Activated T-helper 9 cell treated with anti-CD3 and anti-CD28 coated beads, Interleukin-2, amount 50 U/mL, for 16 hours (primary cell): ENCODE results near the gene KIAA0753.
A peak's percentile ranks its signal among the peaks of the same experiment; 100 is the strongest.

Experiments
- DNase-seq: peaks from one replicate; pipeline ENCODE4 v3.0.0-alpha.2; 2020; ENCODE audit warnings: low read depth

The KIAA0753 gene

DNA sequence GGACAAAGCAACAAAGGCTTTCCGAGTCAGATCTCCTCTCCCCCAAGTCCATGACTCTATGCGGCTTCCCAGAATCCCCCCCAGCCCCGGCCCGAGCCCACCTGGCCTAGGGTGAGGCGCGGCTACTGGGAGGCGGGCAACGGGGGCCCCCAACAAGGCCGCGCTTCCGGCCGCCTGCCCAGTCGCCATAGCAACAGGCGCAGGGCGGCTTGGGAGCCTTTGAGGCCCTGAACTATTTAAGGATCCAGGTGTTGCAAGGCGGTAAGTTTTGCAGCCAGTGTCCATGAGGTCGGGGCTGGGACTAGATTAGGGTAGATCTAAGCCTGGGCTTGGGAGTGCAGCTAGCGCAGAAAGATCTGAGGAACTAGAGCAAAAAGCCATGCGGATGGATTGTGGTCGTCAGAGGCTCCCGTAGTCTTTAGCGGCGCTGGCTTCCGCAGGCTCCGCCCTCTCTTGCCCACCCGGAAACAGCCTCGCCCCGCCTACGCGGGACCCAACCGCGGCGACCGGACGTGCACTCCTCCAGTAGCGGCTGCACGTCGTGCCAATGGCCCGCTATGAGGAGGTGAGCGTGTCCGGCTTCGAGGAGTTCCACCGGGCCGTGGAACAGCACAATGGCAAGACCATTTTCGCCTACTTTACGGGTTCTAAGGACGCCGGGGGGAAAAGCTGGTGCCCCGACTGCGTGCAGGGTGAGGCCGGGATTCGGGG lies at the start of gene KIAA0753, which contains the start of gene TXNDC17:
Gene KIAA0753, minus strand, starts transcription at position 176 of the 711 bp plus-strand sequence. CDS start 5,608 bp downstream, outside the sequence.
Gene TXNDC17, plus strand, starts transcription at position 525 of the 711 bp plus-strand sequence. Its CDS starts 23 bp downstream, at position 548.
- DNase-seq = peak; percentile 86

DNA sequence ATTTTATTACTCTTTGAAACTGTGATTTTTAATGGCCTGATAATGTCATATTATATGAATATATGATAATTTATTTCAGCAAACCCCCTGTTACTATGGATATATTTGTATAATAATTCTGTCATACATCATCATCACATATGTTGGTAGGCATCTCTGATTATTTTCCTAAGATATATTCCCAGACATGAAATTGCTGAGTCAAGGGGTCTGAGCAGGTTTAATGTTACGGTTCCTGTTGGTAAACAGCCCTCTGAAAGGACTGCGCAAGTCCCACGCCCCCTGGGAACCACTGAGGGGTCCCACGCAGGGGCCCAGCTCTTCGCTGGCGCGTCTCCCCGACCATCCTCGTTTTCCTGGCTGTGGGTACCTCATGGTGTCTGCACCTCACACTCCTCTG lies 48.4 kb upstream of the KIAA0753 start:
- no peak for DNase-seq

DNA sequence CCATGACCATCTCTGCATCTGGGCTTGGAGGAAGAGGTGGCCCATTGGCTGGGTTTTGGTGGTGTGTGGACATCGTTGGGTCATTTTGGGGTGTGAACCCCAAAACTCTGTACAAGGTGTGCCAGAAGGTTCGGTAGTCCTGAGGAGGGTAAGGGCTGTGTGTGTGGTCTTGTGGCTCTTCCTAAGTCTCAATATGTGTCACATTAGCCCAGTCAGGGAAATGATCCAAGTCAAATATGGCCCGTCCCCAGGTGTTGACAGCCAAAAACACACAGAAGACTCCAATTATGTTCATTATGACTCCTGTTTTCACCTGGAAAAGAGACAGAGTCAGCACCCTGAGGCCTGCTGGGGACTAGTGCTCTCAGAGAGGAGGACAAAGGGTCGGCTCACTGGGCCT lies 45.5 kb upstream of the KIAA0753 start:
- DNase-seq = no peak

DNA sequence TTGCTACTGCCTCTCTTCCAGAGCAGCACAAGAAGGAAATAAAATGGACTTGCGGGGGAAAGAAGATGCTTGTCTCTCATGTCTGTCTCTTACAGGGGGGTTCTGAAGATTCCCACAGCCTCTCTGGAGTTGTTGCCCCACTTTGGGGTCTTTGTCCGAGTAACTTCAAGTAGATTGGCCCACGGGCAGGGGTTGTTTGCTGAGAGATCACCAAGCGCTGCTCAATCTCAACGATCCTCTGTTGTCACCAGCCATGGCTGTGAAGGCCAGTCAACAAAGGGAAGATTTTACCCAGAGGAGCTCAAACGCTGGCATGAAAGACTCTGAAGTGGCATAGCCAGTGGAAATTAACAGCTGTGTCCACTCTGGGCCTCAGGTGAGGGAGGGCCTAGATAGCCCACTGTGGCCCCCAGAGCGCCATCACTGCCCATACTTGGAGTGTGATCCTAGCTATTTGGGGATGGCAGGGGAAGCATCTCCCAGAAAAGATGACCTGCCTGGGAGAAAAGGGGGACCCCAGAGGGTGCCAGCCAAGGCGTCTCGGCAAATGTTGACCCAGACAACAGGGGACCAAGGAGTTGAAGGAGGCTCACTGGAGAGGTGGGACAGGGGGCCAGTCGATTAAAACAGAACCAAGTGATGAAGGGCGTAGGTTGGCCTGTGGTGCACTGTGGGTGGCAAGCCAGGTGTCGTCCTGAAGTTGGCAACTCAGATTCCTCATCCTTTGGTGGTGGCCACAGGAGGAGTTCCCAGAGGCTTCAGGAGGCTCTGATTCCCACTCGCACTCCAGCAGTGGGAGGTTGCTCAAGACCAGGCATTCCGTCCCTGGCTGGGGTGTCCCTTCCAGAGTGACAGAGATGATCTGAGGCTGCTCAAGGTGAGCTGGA lies 44.6 kb upstream of the KIAA0753 start:
- DNase-seq = no peak

DNA sequence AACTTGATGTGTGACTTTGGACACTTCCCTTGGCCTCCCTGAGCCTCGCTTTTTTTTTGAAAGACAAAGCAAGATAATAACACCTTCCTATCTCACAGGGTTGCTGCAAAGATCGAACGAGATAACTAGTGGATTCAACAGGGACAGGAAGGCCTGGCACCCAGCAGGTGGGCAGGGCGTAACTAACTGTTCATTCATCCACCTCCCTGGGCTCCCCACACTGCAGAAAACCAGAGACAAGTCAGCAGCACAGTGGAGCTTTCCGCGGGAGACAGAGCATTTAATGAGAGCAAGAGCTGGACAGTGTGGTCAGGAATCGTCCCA lies 43.9 kb upstream of the KIAA0753 start:
- DNase-seq = no peak

DNA sequence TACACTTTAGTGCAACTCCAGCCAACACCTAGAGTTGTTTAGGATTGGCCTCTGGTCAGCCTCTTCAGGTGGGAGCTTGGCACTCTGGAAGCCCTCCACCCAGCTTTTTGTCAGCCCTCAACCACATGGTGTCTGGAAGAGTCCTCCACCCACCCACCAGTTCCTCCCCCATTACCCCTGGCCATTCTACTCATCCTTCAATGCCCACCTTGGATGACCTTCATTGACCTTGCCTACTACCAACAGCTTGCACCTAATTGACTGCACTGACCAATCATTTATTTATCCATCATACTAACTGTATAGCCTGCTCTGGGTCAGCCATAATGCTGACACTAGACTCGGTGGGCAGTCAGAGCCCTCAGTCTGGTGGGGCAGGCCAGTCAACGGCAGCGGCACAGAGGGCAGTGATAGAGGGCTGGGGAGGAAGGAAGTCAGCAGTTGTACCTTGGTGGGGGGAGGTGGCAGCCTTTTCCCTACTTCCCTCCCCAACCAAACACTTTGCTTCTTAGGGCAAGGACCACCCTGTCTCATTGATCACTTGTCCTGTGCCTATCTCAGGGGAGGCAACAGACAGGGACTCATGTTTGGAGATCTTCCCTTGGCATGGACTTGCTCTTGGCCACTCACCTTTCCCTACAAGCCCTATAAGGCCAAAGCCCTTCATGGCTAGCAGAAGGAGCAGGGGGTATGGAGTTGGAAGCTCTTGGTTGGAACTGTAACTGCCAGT lies 43.4 kb upstream of the KIAA0753 start:
- no peak for DNase-seq

DNA sequence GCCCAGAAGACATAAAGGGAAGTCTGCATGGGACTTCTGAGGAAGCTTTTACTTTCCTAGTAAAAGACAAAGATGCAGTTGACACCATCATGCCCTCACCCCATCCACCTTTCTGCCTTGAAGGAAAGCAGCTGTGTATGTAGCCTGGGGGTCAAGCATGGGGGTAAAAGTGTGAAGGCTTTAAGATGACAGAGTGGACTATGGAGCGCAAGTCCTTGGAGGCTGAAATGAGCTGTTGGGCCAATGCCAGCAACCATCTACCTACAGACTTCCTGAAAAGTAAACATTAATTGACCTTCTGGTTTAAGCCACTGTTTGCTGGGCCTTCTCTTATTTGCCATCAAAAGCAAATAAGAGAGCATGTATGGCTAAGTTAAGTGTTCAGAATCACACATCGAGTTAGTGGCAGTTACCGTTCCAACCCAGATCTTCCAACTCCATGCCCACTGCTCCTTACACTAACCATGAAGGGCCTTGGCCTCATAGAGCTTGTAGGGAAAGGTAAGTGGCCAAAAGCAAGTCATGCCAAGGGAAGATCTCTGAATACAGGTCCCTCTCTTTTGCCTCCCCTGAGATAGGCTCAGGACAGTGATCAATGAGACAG lies 42.7 kb upstream of the KIAA0753 start:
- no peak for DNase-seq

DNA sequence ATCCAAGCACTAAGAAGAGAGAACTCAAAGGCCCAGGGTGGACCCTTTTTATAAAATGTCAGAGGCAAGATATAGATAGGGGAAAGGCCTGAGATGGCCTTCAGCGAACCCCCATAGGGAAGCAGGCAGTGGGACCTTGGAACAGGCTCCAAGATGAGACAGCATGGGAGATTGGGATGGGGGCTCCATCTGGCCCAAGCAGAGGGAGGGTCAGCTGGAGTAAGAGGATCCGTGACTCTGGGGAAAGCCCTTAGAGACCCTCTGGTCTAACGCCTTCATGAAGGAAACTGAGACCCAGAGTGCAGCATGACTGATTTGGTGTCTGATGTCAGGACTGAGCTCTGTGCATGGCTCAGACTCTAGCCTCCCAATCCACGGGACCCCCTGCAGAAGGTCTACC lies 41.8 kb upstream of the KIAA0753 start:
- no peak for DNase-seq

DNA sequence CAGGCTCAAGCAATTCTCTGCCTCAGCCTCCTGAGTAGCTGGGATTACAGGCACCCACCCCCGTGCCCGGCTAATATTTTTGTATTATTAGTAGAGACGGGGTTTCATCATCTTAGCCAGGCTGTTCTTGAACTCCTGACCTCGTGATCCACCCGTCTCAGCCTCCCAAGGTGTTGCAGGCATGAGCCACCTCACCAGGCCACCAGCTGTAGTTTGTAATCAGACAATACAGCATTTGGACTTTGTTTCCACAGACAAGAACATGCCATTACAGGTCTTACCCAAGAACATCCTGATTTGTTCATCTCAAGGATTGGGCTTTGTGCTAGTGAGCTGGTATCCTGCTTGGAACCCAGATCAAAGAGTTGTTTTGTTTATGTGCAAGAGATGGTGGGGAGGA lies 41.2 kb upstream of the KIAA0753 start:
- no peak for DNase-seq

DNA sequence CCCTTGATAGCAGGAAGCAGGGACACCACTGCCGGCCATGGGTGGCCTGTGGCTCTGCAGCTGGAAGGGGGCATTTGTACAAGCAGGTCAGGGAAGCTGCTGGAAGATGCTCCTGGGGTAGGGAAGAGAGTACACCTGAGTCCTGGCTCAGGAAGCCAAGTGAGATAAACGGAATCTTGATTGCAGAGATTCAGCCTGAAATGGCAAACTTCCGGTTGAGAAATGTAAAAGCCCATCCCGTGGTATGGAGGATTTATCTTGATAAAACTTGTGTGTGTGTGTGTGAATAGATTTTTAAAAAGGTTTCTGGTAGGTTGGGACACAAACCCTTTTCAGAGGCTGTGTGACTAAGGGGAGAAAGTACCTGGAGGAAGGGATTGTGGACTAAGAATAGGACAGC lies 40.7 kb upstream of the KIAA0753 start:
- DNase-seq = no peak

DNA sequence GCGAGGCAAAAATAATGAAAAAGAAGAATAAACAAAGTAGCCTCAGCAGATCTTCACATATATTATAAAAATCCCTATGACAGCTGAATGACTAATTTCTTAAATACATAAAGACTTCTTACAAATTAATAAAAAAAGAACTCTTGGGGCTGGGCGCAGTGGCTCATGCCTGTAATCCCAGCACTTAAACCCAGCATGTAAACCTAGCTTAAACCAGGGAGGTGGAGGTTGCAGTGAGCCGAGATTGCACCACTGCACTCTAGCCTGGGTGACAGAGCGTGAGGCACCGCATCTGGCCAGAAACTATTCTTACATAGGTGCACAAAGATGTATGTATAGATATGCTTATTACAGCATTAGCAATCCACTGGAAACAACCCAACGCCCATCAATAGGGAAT lies 38.7 kb upstream of the KIAA0753 start:
- no peak for DNase-seq

DNA sequence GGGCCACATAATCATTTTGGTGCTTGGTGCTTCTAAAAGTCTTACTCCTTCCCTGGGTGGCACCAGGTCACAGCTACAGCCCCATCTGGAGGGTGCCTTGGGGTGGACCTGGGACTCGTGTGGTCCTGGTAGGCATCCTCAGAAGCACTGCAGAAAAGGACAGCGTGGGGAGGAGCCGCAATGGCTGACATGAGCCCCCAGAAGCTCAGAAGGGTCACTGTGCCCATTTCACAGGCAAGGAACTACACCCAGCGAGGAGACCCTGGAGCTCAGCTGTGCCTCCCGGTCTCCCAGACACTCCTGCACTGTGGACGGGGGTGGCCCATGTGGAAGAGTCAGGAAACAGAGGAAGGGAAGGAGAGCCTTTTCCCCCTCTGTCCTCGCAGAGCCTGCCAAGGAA lies 37.4 kb upstream of the KIAA0753 start:
- no peak for DNase-seq

DNA sequence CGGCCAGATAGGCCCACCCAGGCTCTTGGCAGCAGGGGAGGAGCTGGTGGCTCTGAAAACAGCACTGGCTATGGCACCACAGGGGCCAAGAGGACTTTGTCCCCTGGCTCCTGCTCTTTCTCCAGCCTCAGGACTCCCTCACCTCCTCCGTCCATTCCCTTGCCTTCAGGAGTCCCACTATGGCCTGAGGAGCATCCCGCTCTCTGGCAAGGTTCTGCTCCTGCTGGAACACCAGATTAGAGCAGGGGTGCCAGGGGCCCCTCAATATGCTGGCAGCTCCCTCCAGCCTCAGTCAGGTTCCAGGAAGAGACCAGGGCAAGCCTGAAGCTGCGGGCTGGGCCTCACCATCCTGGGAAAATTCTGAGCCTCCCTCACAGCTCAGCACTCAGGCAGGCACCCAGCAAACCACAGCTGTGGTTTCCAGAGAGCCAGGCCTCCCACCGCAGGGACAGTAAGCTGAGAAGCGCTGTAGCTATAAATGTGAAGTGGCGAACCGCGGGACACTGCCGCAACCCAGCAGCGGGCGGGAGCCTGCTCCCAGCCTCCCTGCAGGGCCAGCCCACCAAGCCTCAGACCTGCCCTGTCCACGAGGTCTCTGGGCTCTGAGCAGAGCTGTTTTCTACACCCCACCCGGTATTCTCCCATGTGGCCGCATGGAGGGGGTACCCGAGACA lies 36.8 kb upstream of the KIAA0753 start:
- DNase-seq = no peak

DNA sequence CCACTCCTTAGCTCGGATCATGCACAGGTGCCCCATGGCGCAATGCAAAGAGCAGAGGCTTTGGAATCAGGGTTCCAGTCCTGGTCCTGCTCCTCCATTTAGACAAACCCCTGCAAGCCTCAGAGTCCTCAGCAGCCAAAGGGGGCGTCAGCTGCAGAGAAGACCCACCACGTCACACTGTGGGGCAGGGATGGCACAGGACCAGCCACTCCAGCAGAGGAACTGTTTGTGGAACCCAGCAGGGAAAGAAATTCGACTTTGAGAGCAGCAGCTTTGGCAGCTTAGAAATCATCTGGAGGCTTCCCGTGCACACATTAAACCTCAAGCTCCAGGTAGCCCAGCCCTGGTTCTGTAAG lies 36.3 kb upstream of the KIAA0753 start:
- no peak for DNase-seq

DNA sequence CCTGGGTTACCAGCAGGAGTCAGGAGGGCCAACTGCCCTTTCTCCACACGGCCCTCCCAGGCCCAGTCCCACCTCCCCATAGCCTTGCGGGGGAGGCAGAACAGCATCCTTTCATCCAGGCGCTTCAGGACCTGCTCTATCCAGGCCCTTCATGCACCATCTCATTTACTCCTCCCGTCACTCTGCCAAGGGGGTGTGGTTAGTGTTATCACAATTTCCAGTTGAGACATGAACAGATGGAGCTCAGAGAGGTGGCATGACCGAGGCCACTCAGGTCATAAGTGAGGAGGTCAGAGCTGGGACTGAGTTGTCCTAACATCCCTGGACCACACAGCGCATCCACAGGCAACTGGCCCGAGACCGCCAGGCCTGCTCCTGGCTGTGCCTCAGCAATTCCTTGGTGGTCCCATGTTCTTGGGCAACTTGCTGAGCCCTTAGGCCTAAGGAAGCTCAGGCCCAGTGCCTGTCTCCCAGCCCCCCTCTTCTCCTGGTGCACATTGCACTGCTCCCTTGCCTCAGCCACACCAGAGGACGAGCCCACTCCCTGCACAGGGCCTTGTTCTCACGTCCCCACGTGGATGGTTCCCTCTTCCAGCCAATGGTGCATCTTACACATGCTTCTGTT lies 34.8 kb upstream of the KIAA0753 start:
- DNase-seq = no peak

DNA sequence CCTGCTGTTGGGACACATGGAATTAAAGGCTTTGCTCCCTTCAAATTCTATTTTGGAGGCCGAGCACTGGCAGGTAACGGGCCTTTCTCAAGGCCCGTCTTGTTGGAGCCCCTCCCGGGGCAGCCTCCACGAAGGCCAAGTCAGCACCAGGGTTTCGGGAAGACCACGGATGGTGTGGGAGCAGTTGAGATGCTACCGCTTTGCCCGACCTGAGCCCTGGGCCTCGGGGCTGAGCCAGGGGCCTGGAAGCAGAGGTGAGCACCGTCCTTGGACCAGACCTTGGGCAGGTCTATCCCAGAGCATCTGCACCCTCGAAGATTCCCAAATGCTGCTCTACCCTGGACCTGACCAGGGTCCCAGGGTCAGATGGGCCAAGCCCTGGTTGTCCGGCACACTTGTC lies 34.1 kb upstream of the KIAA0753 start:
- DNase-seq = no peak

DNA sequence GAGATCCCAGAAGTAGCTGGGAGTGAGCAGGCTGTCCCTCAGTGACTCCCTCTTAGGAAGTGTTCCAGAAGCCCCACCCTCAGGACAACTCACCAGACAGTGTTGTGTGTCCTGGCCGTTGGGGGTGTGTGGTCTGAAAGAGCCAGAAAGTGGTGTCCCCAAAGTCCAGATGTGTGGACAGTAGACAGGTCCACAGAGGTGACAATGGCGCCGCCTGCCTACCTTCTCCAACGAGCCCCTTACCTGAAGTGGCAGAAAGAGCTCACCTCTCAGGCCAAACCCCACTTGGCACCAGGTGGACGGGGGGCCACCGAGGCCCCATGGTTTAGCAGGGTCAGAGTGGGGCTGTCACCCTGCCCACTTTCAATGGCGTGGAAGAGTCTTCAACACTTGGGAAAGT lies 30.9 kb upstream of the KIAA0753 start:
- no peak for DNase-seq

DNA sequence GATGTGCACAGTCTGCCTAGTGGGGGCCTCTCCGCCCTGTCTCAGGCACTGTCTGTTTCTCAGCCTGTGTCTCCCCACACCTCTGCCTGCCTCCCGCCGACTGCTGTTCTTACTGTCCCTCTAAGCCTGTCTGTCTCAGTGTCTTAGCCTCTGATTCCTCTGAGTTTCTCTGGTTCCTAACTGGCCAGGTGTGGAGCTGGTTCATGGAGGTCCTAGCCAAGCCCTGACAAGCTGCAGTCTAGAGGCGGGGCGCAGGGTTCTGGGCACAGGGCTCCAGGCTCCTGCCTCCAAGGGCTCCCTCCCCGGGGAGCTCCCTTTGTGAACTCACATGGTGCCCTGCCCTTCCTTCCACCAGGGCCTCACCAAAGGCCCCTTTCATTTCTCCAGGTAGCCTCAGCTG lies 30.5 kb upstream of the KIAA0753 start:
- DNase-seq = no peak

DNA sequence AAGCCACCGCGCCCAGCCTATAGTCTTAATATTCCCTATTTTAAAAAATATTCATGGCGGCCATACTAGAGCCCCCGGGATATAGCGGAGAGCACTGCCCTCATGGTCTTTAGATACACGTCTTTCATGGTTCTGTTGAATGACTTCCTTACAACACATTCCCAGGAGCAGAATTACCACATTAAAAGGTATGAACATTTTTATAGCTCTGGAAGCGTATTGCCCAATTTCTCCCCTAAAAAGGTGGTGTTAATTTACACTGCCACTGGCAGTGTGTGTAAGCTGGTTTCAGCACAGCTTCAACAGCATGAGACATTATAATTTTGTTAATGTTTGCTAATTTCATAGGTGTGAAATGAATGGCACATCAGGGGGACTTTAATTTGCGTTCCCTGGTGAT lies 30.1 kb upstream of the KIAA0753 start:
- DNase-seq = no peak

DNA sequence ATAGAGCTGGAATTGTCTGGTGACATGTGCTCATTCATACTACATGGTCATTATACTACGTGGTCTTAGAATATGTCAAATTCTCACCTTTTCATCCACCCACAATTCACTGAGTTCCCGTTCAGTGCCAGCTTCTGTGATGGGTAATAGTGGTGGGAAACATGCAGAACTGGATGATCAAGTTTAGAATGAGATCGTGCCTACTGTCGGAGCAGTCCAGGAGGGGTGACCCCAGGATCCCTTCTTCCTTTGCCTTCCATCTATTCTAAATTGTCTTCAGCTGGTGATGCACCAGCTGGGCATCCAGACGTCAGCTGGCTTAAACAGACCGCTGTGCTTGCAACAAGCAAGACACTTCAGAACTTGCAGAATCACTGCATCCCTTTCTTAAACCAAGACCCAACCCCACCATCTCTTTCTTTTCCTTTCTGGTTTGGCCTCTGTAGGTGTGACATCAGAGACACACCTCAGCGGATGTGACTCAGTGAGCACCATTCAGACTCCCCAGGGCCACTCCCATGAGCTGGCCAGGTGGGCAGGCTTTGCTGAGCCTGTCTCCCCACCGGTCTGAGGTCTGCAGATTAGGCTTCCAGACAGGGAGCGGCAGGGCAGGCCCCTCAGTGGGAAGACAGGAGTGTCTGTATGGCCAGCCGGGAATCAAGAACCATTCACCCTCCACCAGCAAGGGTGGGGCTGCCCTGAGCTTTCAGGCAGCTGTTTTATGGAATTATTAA lies 29.1 kb upstream of the KIAA0753 start:
- DNase-seq = no peak
